Measurements from ENCODE around the gene CTNNAL1.
"Not testable (repeated sequence)": the region's sequence is repeated elsewhere in the genome, so short reads cannot be mapped to it uniquely, and the experiment has no call there.

Gene CTNNAL1

GRCh38 chr9:108928386-108928785 is 84.9 kb downstream of the CTNNAL1 start:
- DNase-seq (no peak), ATAC-seq (no peak)

GRCh38 chr9:108924466-108924865 is 88.8 kb downstream of the CTNNAL1 start:
- no peak for ATAC-seq
- DNase-seq, result no peak

GRCh38 chr9:108921200-108921599 is 92.1 kb downstream of the CTNNAL1 start:
- DNase-seq (no peak), ATAC-seq (no peak)

GRCh38 chr9:108920401-108920800 is 92.9 kb downstream of the CTNNAL1 start:
- ATAC-seq, DNase-seq: not testable (repeated sequence)

GRCh38 chr9:108919517-108919916 is 93.8 kb downstream of the CTNNAL1 start:
- ATAC-seq (no peak), DNase-seq (no peak)

GRCh38 chr9:108913391-108913790 is 99.9 kb downstream of the CTNNAL1 start:
- ATAC-seq, result no peak
- no peak for DNase-seq

GRCh38 chr9:108911820-108912219 is 101.5 kb downstream of the CTNNAL1 start:
- ATAC-seq (no peak), DNase-seq (no peak)

- ATAC-seq (no peak), DNase-seq (no peak)
Measured at GRCh38 chr9:108910914-108911313, 102.4 kb downstream of the CTNNAL1 start.

GRCh38 chr9:108910402-108910801 is 102.9 kb downstream of the CTNNAL1 start:
- no peak for ATAC-seq
- no peak for DNase-seq

GRCh38 chr9:108905494-108905893 is 107.8 kb downstream of the CTNNAL1 start:
- DNase-seq (no peak), ATAC-seq (no peak)

GRCh38 chr9:108904161-108904560 is 109.1 kb downstream of the CTNNAL1 start:
- ATAC-seq (no peak), DNase-seq (no peak)

GRCh38 chr9:108903420-108904103 is 109.7 kb downstream of the CTNNAL1 start:
- no peak for DNase-seq
- no peak for ATAC-seq

GRCh38 chr9:108900176-108900575 is 113.1 kb downstream of the CTNNAL1 start:
- no peak for DNase-seq
- no peak for ATAC-seq

- DNase-seq, ATAC-seq: not testable (repeated sequence)
Measured at GRCh38 chr9:108899023-108899695, 114.1 kb downstream of the CTNNAL1 start.

GRCh38 chr9:108897324-108898096 is 115.8 kb downstream of the CTNNAL1 start:
- DNase-seq (no peak), ATAC-seq (no peak)

- no peak for DNase-seq
Measured at GRCh38 chr9:108894225-108894997, 118.9 kb downstream of the CTNNAL1 start.

More at GRCh38 chr9:108894225-108894997, 118.9 kb downstream of the CTNNAL1 start:
- ATAC-seq, result no peak

All from stimulated activated naive CD8-positive, alpha-beta T cell treated with anti-CD3 and anti-CD28 coated beads, Interleukin-15, Interleukin-2, amounts not matched to agents 100 U/mL and 50 U/mL, for 24 hours (primary cell).